ENCODE measurements around the gene FAM170B.

GRCh38 chr10:49154641-49155040, 20.8 kb upstream of the FAM170B start:
- TF ChIP-seq CTCF (IDR thresholded peaks at IDR 0.05) (no peak), POLR2AphosphoS5 (IDR thresholded peaks at IDR 0.05) (no peak)
